Activated CD8-positive, alpha-beta memory T cell treated with anti-CD3 and anti-CD28 coated beads for 48 hours (primary cell): ENCODE measurements around the gene XRCC3.

Experiments
- DNase-seq, 3 experiments: peaks; one replicate each; pipeline ENCODE4 v3.0.0-alpha.2; 2020; ENCODE audit warnings: low read depth in 2 of 3, low spot score in 2 of 3

The XRCC3 gene

DNA sequence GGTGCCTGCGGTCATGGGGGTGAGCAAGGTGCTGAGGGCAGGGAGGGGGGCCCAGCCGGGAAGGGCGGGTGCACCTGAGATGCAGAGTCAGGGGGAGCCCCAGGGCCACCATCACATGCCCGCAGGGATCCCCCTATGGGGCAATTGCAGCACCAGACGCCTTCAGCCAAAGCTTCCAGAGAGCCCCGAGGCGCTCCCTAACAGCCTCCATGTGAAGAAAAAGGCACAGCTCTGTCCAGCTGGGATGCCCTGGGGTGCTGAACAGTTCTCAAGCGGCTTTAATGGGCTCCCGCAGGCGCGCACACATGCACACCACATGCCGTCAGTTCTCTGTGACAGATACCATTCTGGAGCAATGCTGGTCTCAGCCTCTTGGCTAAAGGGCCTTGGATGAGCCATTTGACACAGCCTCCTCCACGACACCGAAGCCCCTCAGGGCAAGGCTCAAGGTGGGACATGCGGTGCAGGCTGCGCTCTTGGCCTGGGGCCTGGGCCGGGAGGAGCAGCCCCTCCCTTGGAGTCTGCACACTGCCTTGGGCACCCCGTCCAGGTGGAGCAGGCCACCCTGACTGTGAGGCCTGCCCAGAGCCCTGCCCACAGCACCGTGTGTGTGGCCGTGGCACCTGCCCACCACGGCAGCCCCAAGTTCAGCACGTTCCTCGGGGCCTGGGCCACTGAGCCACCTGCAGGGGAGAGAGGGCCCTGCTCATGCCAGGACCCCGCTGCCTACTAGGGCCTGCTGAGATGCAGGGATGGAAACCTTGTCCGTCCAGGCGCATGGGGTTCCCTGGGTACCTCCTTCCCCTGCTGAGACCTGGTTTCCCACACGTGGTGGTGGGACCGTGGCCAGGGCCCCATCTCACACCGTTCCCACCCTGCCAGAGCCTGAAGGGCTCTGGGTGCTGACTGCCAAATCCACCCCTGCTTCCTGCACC lies 7.7 kb downstream of the XRCC3 start:
- no peak for DNase-seq

DNA sequence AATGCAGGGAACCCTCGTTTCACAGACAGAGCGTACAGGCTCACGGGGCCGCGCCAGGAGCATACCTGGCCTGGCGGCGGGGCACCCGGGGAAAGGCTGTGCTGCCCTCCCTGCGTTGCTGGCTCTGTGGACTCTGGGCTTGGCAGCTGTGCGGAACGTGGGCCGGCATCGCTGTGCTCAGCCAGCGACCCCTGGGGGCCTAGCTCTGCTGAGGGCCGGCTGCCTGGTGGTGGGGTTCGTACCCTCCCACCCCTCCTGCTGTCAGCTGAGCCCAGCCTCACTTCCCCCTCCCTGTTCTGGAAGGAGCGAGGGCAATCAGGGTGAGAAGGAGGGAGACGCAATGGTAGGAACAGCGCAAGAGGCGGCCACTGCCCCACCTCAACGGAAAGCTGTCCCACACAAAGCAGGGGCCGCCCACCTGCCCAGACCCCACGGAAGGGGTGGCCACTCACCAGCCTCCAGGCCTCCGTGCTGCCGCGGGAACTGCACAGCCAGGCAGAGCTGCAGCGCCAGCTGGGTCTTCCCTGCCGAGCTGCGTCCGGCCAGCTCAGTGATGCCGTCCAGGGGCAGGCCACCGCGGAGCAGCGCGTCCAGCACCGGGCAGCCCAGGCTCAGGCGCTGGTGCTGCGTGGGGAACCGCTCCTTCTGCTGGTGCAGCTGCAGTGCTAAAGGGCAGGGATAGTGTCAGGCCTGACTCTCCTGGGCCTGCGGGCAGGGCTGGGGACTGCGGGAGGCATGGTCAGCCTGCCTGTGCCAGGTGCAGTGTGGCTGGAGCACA lies 8.5 kb downstream of the XRCC3 start:
- no peak for DNase-seq

- no peak for DNase-seq
These were observed 9.6 kb downstream of the XRCC3 start for GRCh38 chr14:103705504-103706284.

DNA sequence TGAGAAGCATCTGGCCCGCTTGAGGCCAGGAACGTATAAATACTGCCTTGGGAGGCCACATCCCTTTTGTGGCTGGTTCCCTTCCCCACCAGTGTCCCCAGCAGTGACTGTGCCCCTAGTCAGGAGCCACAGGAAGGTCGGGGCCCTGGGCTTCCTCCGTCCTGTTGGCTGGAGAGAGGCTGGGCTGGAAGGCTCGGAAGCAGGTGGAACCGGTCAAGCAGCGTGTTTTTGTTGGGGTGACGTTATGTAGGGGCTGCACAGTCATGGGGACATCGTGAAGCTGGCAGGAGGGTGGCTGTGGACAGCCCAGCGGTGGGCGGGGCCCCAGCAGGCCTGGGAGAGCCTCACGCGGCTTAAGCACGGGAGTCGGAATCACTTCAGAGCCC lies 10.1 kb downstream of the XRCC3 start:
- no peak for DNase-seq

DNA sequence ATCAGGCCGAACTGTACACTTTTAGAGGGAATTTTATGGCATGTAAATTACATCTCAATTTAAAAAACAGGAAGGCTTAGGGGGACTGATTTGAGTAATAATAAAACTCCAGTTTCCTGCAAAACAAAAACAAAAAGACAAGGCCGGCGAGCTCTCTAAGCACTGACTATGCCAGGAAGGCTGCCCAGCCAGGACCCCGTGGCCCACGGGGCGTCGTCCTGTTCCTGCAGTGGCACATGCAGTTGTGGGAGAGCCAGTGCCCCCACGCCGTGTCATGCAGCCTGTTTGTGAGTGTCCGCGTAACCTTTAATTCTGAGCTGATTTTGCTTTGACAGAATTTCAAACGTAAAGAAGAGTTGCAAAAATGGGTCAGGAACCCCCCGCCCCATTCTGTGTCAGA lies 10.5 kb downstream of the XRCC3 start:
- no peak for DNase-seq

DNA sequence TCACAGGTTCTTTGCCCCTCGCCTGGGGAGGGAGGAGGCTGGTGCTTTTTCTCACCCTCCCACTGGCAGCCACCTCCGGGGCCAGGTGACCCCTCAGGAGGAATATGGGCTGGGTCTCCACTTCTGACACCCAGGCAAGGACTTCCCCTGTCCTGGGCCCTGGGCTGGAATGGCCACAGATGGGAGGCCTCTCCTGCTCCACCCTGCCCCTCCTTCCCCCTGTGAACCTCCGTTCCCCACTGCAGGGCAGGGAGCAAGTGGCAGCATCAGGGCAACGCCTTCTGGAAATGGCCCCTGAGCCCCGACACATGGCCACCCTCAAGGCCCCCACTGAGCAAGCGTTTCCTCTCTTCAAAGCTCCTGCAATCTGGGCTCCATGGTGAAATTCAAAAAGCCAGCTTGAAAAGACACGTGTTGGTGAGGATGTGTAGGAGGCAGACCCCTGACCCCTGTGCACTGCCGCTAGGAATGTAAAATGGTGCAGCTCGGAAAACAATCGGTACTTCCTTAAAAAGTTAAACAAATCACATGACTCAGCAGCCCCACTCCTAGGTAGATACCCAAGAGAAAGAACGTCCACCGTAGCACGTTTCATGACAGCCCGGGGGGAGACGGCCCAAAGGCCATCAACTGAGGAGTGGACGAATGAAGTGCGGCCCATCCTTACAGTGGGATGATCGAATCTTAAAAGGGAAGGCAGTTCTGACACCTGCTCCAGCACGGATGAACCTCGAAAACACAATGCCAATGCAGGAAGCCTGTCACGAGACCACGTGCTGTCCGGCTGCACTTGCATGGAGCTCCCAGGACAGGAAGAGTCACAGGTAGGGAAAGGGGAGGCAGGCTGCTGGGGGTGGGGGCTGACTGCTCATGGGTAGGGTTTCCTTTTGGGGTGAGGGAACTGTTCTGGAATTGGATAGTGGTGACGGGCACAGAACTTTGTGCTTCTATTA lies 11.5 kb downstream of the XRCC3 start:
- DNase-seq: no peak

DNA sequence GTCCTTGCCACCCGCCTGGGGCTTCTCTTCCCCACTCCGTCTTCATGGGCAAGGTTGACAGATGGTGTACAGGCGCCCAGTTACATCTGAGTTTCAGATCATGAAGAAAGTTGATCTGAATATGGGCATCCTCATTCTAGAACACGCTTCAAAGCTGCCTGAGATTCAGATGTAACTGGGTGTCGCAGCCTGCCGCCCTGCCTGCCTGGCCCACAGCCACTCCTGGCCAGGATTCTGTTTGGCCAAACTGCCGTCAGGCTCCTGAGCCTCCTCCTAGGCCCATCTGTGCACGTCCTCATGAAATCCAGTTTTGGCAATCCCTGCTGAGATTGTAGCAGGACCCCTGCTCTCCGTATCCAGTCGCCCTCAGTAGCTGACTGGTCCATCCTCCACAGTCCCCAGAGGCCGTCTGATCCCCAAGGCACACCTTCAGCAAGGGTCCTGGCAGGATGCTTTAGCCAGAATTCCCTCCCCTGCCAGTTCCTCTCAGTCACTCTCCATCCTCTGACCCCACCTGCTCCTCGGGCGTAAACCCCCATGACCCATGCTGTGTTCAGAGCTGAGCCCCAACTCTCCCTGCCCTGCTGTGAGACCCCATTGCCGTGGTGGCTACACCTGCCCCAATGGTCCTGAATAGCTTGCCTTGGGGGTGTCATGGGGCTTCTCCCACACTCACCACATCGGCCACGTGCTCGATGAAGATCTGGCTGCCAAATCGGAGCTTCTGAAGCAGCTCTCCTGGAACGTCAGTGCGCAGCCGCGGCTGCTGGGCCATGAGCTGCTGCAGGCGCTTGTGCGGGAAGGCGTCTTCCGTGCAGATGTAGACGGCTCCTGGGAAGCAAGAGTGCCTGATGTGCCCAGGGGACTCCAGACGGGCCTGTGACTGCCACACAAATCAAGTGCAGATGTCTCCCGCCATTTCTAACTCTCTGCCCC lies 12.5 kb downstream of the XRCC3 start:
- DNase-seq: no peak

GRCh38 chr14:103702095-103702494 lies 13.2 kb downstream of the XRCC3 start:
- DNase-seq: no peak

DNA sequence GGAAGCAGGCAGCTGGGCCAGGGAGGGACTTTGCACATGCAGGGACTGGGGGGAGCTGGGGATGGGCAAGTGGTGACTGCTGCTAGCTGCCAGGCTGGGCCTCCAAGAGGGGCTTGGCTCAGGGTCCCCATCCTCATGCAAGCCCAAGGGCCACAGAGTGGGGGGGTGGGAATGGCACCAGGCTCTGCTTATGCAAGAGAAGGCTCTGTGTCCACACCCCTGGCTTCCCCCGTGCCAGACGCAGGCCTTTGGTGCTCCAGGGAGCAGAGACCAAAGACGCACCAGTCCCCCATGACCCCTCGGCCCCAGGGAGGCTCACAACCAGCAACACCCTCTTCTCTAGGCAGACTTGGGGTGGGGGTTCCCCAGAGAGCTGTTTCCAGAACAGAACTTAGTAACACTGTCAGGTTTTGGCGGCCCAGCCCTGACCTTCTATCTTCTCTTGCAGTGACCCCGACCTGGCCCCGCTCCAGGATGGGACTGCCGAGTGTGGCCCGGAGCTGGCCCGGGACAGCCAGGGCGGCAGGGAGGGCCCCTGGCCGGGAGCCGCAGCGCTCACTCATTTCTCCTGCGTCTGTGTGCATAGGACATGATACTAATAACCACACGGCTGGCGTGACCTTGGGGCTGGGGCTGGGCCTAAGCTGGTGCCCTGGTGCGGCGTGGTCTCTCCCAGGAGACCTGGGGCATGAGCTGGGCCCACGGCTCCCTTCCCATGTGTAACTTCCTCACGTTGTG lies 14.3 kb downstream of the XRCC3 start:
- DNase-seq: no peak

DNA sequence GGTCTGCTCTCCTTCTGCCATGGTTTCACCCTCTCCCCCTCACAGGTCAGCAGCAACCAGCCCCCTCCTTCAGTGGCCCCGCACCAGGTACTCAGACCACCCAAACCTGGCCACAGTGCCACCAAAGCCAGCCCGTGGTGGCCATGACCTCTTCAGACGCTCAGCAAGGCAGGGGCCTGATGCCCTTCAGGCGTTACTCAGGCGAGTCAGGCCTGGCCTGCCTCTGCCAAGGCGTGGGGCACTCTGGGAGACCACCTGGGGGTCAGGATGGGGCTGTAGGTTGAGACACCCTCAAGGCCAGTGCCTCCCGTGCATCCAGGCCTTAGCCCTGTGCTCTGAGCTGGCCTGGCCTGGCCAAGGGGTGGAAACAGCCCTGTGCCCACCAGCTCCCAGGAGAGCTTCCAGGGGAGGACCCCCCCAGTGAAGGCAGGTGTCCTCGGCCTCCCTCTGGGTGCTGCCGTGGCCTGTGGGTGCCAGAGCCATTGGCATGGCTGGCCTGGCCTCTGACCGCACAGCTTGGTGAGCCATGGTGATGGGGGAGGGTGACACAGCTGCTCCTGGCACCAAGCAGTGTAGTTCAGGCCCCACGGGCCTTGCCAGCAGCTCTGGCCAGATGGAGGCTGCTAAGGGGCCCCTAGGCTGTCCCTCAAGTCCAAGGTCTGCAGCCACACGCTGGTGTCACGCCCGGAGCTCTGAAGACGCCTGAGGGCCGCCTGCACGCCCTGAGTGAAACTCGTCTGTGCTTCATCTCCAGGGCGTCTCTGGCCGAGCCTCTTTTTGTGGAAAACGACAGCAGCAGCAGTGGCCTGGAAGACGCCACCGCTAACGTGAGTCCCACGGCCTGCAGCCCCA lies 15.1 kb downstream of the XRCC3 start:
- DNase-seq: no peak

- DNase-seq: no peak
These were observed 16.0 kb downstream of the XRCC3 start for GRCh38 chr14:103699261-103699661.

DNA sequence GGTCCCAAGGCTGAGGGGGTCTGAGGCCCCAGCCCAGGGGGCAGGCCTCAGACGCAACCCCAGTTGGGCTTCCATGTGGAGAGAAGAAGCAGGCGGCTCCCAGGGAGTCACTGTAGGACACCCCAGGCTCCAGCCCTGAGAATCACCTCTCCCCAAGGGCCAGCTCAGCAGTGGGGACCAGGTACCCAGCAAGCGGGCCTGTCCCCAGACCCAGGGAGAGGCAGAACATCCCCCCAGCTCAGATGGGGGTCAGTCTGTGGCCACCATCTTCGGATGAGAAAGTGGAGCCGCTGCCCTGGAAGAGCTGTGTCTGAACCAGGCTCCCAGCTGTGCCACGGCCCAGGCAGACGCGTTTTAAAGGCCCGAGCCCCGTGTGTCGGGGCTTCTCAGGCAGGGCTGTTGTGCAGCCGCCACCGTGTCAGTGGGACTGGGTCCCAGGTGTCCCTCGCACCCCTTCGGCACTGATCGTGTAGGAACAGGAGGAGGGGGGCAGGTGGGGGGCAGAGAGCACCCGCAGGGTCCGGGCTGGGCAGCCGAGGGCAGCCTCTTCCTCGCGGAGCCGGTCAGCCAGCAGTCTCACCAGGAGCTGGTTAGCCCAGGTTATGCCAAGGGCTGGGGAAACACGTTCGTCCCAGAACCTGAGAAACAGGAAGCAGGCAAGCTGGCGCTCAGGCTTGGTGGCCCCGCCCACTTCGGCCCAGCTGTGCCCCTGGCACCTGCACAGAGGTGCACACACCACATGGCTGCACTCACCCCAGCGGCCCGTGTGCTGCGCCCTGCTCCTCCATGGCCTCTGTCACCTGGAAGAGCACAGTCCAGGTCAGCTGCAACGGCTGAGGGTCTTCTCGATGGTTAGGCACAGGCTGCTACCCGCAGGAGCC lies 16.6 kb downstream of the XRCC3 start:
- no peak for DNase-seq

DNA sequence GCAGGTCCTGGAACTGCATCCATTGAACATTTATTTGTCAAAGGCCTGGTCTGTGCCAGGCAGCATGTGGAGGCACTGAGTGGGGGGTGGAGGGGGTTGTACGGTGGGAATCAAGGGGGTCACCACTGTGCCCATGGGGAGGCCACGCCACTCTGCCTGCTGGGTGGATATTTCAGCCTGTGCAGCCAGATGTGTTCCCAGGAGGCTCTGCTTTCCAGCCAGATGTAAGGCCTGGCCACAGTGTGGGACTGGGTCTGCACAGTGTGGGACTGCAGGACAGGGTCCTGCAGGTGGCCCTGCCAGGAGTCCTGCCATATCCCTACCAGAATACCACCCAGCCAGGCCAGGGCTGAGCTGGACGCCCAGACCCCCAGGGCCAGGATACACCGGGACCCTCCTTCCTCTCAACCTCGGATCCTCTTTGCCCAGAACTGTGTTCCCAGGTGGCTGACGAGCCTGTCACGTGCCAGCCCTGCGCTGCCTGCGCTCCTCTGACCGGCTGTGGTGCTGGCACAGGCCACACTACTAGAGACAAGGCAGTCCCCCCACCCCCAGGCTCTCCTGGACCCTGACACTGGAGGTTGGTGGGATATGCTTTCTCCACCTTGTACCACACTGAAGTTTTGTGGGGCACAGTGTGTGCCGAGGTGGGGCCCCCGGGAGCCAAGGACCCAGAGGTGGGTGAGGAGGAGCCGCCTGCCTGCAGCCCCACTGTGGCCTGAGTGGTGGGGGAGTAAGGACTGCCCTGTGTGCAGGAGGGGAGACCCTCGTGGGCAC lies 17.5 kb downstream of the XRCC3 start:
- DNase-seq: no peak

DNA sequence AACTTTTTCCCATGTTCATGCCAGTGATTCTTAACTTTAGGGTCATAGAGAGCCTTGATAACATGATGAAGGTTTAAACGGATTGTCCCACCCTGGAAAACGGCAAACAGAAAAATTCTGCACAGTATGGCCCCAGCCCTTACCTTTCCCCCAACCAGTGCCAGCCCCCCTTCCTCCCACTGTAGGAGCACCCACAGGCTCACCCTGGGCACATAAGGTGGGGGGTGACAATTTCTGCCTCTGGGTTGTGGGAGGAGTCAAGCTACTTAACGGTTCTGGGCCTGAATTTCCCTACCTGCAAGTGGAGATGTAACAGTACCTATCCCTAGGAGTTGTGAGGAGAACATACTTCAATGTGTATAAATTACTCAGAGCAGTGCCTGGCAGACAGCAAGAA lies 18.0 kb downstream of the XRCC3 start:
- DNase-seq: no peak

DNA sequence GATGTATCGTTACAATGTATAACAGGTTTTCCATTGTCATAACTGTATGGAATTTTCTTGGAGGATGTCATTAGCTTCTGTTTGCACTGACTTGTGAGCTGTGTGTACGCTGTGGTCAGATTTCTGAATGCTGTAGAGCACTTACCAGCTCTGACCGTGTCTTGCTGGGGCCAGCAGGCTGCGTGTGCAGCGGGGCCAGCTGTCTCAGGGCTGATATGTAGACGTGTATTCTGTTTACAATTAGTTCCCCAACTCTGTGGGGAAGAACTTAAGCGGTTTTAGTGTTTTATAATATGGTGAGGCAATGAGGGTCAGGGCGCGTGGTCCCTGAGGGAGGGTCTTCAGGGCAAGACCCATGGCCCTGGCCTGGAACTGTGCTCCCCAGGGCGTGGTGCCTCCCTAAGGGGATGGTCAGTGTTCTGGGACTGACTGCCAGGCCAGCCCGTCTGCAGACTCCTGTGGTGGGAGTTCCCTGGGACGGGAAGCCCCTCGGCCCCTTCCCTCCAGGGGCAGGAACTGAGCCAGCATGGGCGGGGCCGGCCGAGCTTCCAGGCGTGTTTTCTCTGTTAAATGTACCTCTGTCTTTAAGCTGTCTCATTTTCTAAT lies 18.7 kb downstream of the XRCC3 start:
- DNase-seq: no peak

GRCh38 chr14:103696070-103696402 lies 19.2 kb downstream of the XRCC3 start:
- no peak for DNase-seq
